Eye (tissue), 1 donor: ENCODE measurements around the gene SMC1B.
A peak's percentile ranks its signal among the peaks of the same experiment; 100 is the strongest.
"Not testable (repeated sequence)": the region's sequence is repeated elsewhere in the genome, so short reads cannot be mapped to it uniquely, and the experiment has no call there.

Source experiments
- DNase-seq: peaks from one replicate; pipeline ENCODE4 v3.0.0-alpha.2; 2015

The SMC1B gene

GRCh38 chr22:45445031-45445710, 31.8 kb upstream of the SMC1B start:
- no peak for DNase-seq

GRCh38 chr22:45444168-45444567, 30.8 kb upstream of the SMC1B start:
- DNase-seq = no peak

GRCh38 chr22:45442116-45442515, 28.7 kb upstream of the SMC1B start:
- no peak for DNase-seq

- peak; percentile 86 for DNase-seq
These were observed 27.7 kb upstream of the SMC1B start for GRCh38 chr22:45441138-45441537.

GRCh38 chr22:45440688-45441087, 27.3 kb upstream of the SMC1B start:
- DNase-seq = not testable (repeated sequence)

GRCh38 chr22:45438336-45438735, 24.9 kb upstream of the SMC1B start:
- no peak for DNase-seq

DNA sequence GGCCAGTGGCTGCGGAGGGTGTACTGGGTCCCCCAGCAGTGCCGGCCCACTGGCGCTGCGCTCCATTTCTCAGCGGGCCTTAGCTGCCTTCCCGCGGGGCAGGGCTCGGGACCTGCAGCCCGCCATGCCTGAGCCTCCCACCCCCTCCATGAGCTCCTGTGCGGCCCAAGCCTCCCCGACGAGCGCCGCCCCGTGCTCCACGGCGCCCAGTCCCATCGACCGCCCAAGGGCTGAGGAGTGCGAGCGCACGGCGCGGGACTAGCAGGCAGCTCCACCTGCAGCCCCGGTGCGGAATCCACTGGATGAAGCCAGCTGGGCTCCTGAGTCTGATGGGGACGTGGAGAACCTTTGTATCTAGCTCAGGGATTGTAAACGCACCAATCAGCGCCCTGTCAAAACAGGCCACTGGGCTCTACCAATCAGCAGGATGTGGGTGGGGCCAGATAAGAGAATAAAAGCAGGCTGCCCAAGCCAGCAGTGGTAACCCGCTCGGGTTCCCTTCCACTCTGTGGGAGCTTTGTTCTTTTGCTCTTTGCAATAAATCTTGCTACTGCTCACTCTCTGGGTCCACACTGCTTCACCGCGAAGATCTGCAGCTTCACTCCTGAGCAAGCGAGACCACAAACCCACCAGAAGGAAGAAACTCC, 23.6 kb upstream of the SMC1B start:
- DNase-seq = not testable (repeated sequence)

GRCh38 chr22:45435544-45436139, 22.2 kb upstream of the SMC1B start:
- DNase-seq = peak; percentile 95

DNA sequence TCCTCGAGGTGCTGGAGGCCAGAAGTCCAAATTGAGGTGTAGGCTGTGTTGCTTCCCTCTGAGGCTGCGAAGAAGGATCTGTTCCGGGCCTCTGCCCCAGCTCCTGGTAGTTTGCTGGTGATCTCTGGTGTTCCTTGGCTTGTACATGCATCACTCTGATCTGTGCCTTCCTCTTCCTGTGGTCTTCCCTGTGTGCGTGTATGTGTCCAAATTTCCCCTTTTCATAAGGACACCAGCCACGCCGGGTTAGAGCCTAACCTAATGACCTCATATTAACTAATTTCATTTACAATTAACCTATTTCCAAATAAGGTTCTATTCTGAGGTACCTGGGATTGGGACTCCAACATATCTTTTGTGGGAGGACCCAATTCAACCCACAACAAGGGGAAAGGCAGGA, 21.6 kb upstream of the SMC1B start:
- no peak for DNase-seq

- DNase-seq = no peak
These were observed 17.5 kb upstream of the SMC1B start for GRCh38 chr22:45430871-45431270.

DNA sequence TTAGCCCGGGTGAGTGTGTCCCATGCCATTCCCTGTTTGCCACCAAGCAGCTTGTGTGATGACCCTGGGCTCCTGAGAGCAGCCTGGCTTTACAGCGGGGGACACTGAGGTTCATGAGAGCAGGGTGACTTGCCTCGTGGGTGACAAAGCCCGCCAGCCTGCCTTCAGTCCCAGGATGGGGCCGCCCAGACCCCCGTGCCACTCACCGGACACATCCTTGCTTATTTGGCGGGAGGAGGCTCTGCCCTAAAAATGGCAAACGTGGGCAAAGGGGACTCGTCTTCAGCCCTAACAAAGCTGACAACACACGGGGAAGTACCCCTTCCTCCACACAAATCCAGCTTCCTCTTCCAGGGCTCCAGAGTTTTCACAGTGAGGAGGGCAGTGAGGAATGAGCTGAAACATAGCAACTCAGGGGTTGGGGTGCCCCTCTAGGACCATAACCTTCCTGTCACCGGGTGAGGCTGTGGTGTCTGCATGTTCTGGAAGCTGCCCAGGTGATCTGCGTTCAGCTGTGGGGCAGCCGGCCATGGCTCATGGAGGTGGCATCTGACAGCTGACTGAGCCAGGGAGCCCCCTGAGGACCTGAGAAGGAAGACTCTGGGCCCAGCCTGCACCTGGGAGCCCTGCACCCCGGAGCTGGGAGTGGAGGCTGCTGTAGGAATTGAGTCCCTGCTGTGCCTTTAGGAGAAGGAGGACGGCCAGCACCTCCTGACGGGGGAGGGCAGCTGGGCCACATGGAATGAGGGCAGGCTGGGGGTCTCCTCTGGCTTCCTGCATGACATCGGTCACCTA, 16.8 kb upstream of the SMC1B start:
- DNase-seq = no peak

- no peak for DNase-seq
These were observed 16.0 kb upstream of the SMC1B start for GRCh38 chr22:45429424-45429823.

GRCh38 chr22:45428391-45429385, 15.3 kb upstream of the SMC1B start:
- DNase-seq = no peak

DNA sequence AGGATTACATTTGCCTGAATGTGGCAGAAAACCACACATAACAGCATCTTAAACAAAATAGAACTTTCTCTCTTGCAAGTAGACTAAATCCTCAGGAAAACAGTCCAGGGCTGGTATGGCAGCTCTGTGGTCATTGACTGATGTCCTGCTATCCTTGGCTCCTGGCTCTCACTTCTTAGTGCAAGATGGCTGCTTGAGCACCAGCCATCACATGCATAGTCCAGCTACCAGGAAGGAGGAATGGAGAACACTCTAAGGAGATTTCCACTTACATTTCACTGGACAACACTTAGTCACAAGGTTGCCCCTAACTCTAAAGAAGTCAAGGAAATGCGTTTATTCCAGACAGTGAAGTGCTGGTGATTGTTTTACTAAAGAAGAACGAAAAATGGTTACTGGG, 13.7 kb upstream of the SMC1B start:
- DNase-seq = no peak

DNA sequence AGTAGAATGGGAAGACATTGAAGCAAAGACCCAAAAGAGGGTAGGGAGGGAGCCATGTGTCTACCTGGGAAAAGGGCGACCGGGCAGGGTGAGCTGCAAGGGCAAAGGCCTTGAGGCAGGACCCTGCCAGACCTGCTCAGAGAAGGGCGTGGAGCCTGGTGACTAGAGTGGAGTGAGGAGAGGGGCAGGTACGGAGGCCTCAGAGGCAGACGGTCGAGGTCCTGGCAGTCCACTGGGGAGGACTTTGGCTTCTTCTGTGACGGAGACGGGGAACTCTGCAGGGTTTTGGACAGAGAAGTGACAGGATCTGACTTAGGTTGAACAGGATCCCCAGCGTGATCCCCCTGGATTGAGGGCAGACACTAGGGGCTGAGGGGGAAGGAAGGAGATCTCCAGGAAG, 13.0 kb upstream of the SMC1B start:
- DNase-seq = no peak

GRCh38 chr22:45425531-45426265, 12.3 kb upstream of the SMC1B start:
- DNase-seq = no peak

GRCh38 chr22:45425101-45425500, 11.7 kb upstream of the SMC1B start:
- no peak for DNase-seq

- no peak for DNase-seq
These were observed 10.9 kb upstream of the SMC1B start for GRCh38 chr22:45424241-45424731.

DNA sequence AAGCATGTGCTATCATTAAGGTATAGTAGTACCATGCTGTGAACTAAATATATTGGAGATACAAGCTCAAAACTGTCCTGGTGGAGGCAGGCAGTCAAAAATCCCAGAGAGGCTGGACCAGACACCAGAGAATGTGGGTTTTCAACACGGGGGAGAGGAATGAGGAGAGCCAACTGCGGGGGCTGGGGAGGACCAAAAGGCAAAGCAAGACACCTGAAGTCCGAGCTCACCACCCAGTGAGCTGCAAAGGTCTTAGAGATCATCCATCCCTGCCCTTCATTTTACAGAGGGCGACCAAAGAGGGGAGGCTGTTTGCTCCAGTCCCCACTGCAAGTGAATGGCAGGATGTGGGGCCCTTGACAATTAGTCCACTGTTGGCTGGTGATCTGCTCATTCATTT, 10.1 kb upstream of the SMC1B start:
- no peak for DNase-seq

DNA sequence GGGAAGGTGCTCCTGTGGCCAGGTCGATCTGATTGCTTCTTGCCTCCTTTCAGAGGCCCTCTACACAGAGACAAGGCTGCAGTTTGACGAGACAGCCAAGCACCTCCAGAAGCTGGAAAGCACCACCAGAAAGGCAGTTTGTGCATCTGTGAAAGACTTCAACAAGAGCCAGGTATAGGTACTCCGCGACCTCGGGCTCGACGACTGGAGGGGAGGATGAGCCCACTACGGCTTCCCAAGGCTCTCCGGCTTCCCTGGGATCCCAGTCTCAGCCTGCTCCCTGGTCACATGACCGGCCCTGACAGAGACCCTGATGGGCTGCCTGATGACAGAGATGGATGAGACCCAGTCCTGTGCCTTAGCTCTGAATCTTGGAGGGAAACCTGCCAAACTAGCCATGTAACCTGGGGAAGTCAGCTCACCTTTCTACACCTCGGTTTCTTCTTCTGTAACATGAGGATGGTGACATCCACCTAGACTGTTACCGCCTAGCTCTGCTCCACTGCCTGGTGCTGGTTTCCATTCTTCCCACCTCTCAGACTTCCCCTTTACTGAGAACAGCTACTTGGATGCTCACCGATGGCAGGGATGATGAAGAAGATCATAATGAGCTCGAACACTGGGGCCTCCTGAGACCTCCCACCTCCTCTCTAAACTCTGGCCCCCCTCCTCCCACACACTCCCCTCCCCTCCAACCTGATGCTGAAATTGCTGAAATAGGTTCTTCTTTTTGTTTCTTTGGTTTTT, 9.0 kb upstream of the SMC1B start:
- DNase-seq = no peak
